ENCODE measurements around the gene ITLN1. TPM values are rescaled to one million over a fixed set of nuclear protein-coding genes. Genes with fewer than 3 reads are reported as not detected.

ITLN1 gene
- polyA plus RNA-seq, 1 experiment, result not detected

GRCh38 chr1:160911925-160912324, 26.9 kb upstream of the ITLN1 start:
- Histone ChIP-seq H3K4me3 (ENCODE audit: low read depth, low read length) (no peak overlapping the region), H3K27me3 (ENCODE audit: control insufficient read depth, insufficient read depth, low read length) (no peaks in the 10 kb centered on the region; the same call in 1 of the 2 replicates), H3K36me3 (ENCODE audit: control insufficient read depth, insufficient read depth, low read length) (no peaks in the 10 kb centered on the region)
- no peak for TF ChIP-seq CTCF (IDR thresholded peaks at IDR 0.05; ENCODE audit: insufficient read depth, low read depth, low read length)
- DNase-seq (ENCODE audit: low read depth), result no peak
- ChIA-PET POLR2A (no interaction called here), CTCF (no interaction called here)

- Histone ChIP-seq H3K27me3 (ENCODE audit: control insufficient read depth, insufficient read depth, low read length) (no peaks in the 10 kb centered on the region; the same call in 1 of the 2 replicates), H3K4me3 (ENCODE audit: low read depth, low read length) (no peak overlapping the region), H3K36me3 (ENCODE audit: control insufficient read depth, insufficient read depth, low read length) (no peaks in the 10 kb centered on the region)
- no peak for TF ChIP-seq CTCF (IDR thresholded peaks at IDR 0.05; ENCODE audit: insufficient read depth, low read depth, low read length)
- DNase-seq (ENCODE audit: low read depth), result no peak
- ChIA-PET POLR2A (no interaction called here), CTCF (no interaction called here)
Observed at GRCh38 chr1:160911441-160911840, 26.5 kb upstream of the ITLN1 start.

GRCh38 chr1:160910170-160910750, 25.3 kb upstream of the ITLN1 start:
- DNase-seq (ENCODE audit: low read depth), result no peak
- no peak overlapping the region for H3K4me3 ChIP-seq (ENCODE audit: low read depth, low read length)
- ChIA-PET CTCF (no interaction called here), POLR2A (no interaction called here)
- no peak for TF ChIP-seq CTCF (IDR thresholded peaks at IDR 0.05; ENCODE audit: insufficient read depth, low read depth, low read length)
- H3K36me3 ChIP-seq (ENCODE audit: control insufficient read depth, insufficient read depth, low read length), result no peaks in the 10 kb centered on the region
- H3K27me3 ChIP-seq (ENCODE audit: control insufficient read depth, insufficient read depth, low read length), result no peaks in the 10 kb centered on the region; the same call in 1 of the 2 replicates

- DNase-seq (ENCODE audit: low read depth), result no peak
- TF ChIP-seq CTCF (IDR thresholded peaks at IDR 0.05; ENCODE audit: insufficient read depth, low read depth, low read length), result no peak
- CTCF ChIA-PET, result interaction anchor here (0.6 to 1.6 kb wide), 2 partner anchors 28 to 240 kb away, joined by 3 to 4 read pairs; no protein-coding TSS in a partner anchor
Observed at GRCh38 chr1:160907976-160908375, 23.0 kb upstream of the ITLN1 start.

GRCh38 chr1:160905617-160905989, 20.6 kb upstream of the ITLN1 start:
- no peak for DNase-seq (ENCODE audit: low read depth)
- POLR2A ChIA-PET, result no interaction called here

More at GRCh38 chr1:160907976-160908375, 23.0 kb upstream of the ITLN1 start:
- H3K4me3 ChIP-seq (ENCODE audit: low read depth, low read length), result no peak overlapping the region
- POLR2A ChIA-PET, result no interaction called here
- no peaks in the 10 kb centered on the region; the same call in 1 of the 2 replicates for H3K27me3 ChIP-seq (ENCODE audit: control insufficient read depth, insufficient read depth, low read length)
- no peaks in the 10 kb centered on the region for H3K36me3 ChIP-seq (ENCODE audit: control insufficient read depth, insufficient read depth, low read length)

More at GRCh38 chr1:160905617-160905989, 20.6 kb upstream of the ITLN1 start:
- CTCF ChIA-PET, result no interaction called here
- no peaks in the 10 kb centered on the region for H3K36me3 ChIP-seq (ENCODE audit: control insufficient read depth, insufficient read depth, low read length)
- no peak for TF ChIP-seq CTCF (IDR thresholded peaks at IDR 0.05; ENCODE audit: insufficient read depth, low read depth, low read length)
- H3K27me3 ChIP-seq (ENCODE audit: control insufficient read depth, insufficient read depth, low read length), result no peaks in the 10 kb centered on the region; the same call in 1 of the 2 replicates
- H3K4me3 ChIP-seq (ENCODE audit: low read depth, low read length), result no peak overlapping the region

Measured in BJ (cell line).